Measurements from ENCODE around the gene RALY. TPM values are rescaled to one million over a fixed set of nuclear protein-coding genes. Genes with fewer than 3 reads are reported as not detected.
"Not testable (repeated sequence)": the region's sequence is repeated elsewhere in the genome, so short reads cannot be mapped to it uniquely, and the experiment has no call there.

The RALY gene
- total RNA-seq, 4 donors from 2014 or later, result 78.5 to 110 (median 86.6) TPM

GRCh38 chr20:34124469-34125249 is 130.9 kb downstream of the RALY start:
- no peak for DNase-seq (ENCODE audit: low spot score in 2 of 2)
- 74% methylated on average over 2 of the region's 2 CpGs for WGBS
- no peak for TF ChIP-seq EP300 (IDR thresholded peaks at IDR 0.05)
- no peak for TF ChIP-seq CTCF (IDR thresholded peaks at IDR 0.05)
- no peak for TF ChIP-seq POLR2A (IDR thresholded peaks at IDR 0.05)
- TF ChIP-seq POLR2AphosphoS5 (IDR thresholded peaks at IDR 0.05), result no peak
- H3K27ac ChIP-seq, result no peak overlapping the region
- H3K4me3 ChIP-seq, result no peak overlapping the region
- no peaks in the 10 kb centered on the region for H3K36me3 ChIP-seq
- no peaks in the 10 kb centered on the region for H3K27me3 ChIP-seq
- H3K9me3 ChIP-seq, result no peaks in the 10 kb centered on the region
- peaks cover 4% of the 10 kb centered on the region for H3K4me1 ChIP-seq

- 91% methylated on average over 10 of the region's 10 CpGs for WGBS
- TF ChIP-seq EP300 (IDR thresholded peaks at IDR 0.05), result no peak
- no peak for TF ChIP-seq POLR2AphosphoS5 (IDR thresholded peaks at IDR 0.05)
- H3K9me3 ChIP-seq, result no peaks in the 10 kb centered on the region
- no peak overlapping the region for H3K27ac ChIP-seq
- no peaks in the 10 kb centered on the region for H3K36me3 ChIP-seq
- no peaks in the 10 kb centered on the region for H3K27me3 ChIP-seq
- peaks cover 4% of the 10 kb centered on the region for H3K4me1 ChIP-seq
- H3K4me3 ChIP-seq, result no peak overlapping the region
- DNase-seq (ENCODE audit: low spot score in 2 of 2), result no peak
Measured at GRCh38 chr20:34127792-34128191, 134.1 kb downstream of the RALY start.

DNA sequence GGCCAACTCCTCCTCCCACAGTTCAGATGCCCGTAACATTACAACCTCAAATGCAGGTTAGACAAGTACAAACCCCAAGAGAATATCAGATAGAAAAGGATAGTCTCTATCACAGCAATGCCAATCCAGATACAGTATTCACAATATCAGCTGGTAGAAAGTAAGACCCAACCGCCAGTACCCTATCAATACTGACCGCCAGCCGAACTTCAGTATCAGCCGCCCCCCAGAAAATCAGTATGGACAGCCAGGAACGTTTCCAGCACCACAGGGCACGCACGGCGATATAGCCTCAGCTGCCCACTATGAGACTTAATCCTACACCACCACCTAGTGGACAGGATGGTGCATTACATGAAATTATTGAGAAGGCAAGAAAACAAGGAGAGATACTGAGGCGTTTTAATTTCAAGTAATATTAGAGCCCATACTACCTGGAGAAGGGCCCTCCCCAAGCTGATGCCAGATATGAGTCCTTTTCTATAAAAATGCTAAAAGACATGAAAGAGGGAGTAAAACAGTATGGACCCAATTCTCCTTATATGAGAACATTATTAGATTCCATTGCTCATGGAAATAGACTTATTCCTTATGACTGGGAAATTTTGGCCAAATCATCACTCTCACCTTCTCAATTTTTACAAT is 135.9 kb downstream of the RALY start:
- TF ChIP-seq POLR2AphosphoS5 (IDR thresholded peaks at IDR 0.05) (no peak), EP300 (IDR thresholded peaks at IDR 0.05) (no peak), CTCF (IDR thresholded peaks at IDR 0.05) (peak; percentile 72 to 79), POLR2A (IDR thresholded peaks at IDR 0.05) (no peak)
- no peak overlapping the region for H3K27ac ChIP-seq
- no peaks in the 10 kb centered on the region for H3K36me3 ChIP-seq
- WGBS, result 2% methylated on average over 10 of the region's 10 CpGs
- H3K4me1 ChIP-seq, result peaks cover 4% of the 10 kb centered on the region
- no peak for DNase-seq (ENCODE audit: low spot score in 2 of 2)
- no peaks in the 10 kb centered on the region for H3K9me3 ChIP-seq
- H3K4me3 ChIP-seq, result no peak overlapping the region
- no peaks in the 10 kb centered on the region for H3K27me3 ChIP-seq

GRCh38 chr20:34131491-34131890 is 137.8 kb downstream of the RALY start:
- TF ChIP-seq POLR2A (IDR thresholded peaks at IDR 0.05) (no peak), EP300 (IDR thresholded peaks at IDR 0.05) (no peak), CTCF (IDR thresholded peaks at IDR 0.05) (no peak), POLR2AphosphoS5 (IDR thresholded peaks at IDR 0.05) (no peak)
- no peak for DNase-seq (ENCODE audit: low spot score in 2 of 2)
- Histone ChIP-seq H3K9me3 (no peaks in the 10 kb centered on the region), H3K4me3 (peak overlapping the region; percentile 34), H3K27ac (no peak overlapping the region), H3K4me1 (peaks cover 4% of the 10 kb centered on the region), H3K36me3 (no peaks in the 10 kb centered on the region), H3K27me3 (no peaks in the 10 kb centered on the region)
- WGBS, result 75% methylated on average over 4 of the region's 4 CpGs

GRCh38 chr20:34132491-34132890 is 138.8 kb downstream of the RALY start:
- Histone ChIP-seq H3K27ac (peak overlapping the region; percentile 76), H3K4me3 (peak overlapping the region; percentile 34)
- H3K27me3 ChIP-seq; H3K36me3 ChIP-seq; DNase-seq (ENCODE audit: low spot score in 2 of 2); H3K4me1 ChIP-seq; H3K9me3 ChIP-seq: not testable (repeated sequence)
- WGBS, result 95% methylated on average over 8 of the region's 26 CpGs

DNA sequence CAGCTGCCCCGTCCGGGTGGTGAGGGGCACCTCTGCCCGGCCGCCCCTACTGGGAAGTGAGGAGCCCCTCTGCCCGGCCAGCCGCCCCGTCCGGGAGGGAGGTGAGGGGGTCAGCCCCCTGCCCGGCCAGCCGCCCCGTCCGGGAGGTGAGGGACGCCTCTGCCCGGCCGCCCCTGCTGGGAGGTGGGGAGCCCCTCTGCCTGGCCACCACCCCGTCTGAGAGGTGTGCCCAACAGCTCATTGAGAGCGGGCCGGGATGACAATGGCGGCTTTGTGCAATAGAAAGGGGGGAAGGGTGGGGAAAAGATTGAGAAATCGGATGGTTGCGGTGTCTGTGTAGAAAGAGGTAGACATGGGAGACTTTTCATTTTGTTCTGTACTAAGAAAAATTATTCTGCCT is 139.2 kb downstream of the RALY start:
- H3K36me3 ChIP-seq; H3K27me3 ChIP-seq; DNase-seq (ENCODE audit: low spot score in 2 of 2); H3K9me3 ChIP-seq; H3K4me1 ChIP-seq: not testable (repeated sequence)
- Histone ChIP-seq H3K4me3 (peak overlapping the region; percentile 34), H3K27ac (peak overlapping the region; percentile 76)
- WGBS, result 62% methylated on average over 6 of the region's 21 CpGs

GRCh38 chr20:34133365-34133860 is 139.7 kb downstream of the RALY start:
- H3K27ac ChIP-seq; H3K9me3 ChIP-seq; DNase-seq (ENCODE audit: low spot score in 2 of 2); H3K4me3 ChIP-seq; H3K4me1 ChIP-seq; H3K27me3 ChIP-seq; H3K36me3 ChIP-seq: not testable (repeated sequence)
- WGBS, result 66% methylated on average over 2 of the region's 4 CpGs

Measured in suprapubic skin (tissue), 4 donors.